HEK293 (cell line): ENCODE measurements around the gene METRNL.

Experiments used
- CTCF ChIA-PET: fragments of 350-600 bp; formaldehyde crosslinking; extraction: SDS; loops from one replicate; lab custom pipeline; 2021; ENCODE audit warnings: antibody characterized with exemption; lab: Yijun Ruan, JAX
- POLR2A ChIA-PET: fragments of 300-600 bp; formaldehyde crosslinking; extraction: SDS; loops from one replicate; lab custom pipeline; 2020; ENCODE audit warnings: antibody characterized with exemption, inconsistent platforms; lab: Yijun Ruan, JAX
- H3K27ac ChIP-seq: fragments of 200-500 bp; sonication (Bioruptor generic); 2 replicates; pipeline ENCODE4 v1.5.1; 2014; ENCODE audit warnings: low read depth, low read length, control low read depth, inconsistent platforms; ENCODE audit errors: extremely low read depth
- H3K36me3 ChIP-seq, 2 experiments: fragments of 200-500 bp in 1 of 2; sonication (Bioruptor generic) in 1 of 2; 1 replicate in 1 of 2; 2 replicates in 1 of 2; pipeline ENCODE4 v1.5.1; 2014 to 2017; ENCODE audit warnings: inconsistent platforms in 2 of 2, low read length in 2 of 2; ENCODE audit not compliant: control insufficient read depth in 2 of 2, insufficient read depth in 1 of 2
- H3K4me1 ChIP-seq: fragments of 200-500 bp; sonication (Bioruptor generic); 2 replicates; pipeline ENCODE4 v1.5.1; 2014; ENCODE audit warnings: mild to moderate bottlenecking, low read length, inconsistent platforms; ENCODE audit not compliant: control insufficient read depth, insufficient read depth
- H3K4me3 ChIP-seq: 2 replicates; pipeline ENCODE4 v1.5.1; 2011; ENCODE audit warnings: low read depth, mild to moderate bottlenecking, control low read depth, low read length, moderate library complexity
- H3K9me3 ChIP-seq: fragments of 200-500 bp; sonication (Bioruptor generic); 2 replicates; pipeline ENCODE4 v1.5.1; 2014; ENCODE audit warnings: low read depth, low read length, inconsistent platforms; ENCODE audit not compliant: control insufficient read depth, insufficient read depth
- ATF2 ChIP-seq: fragments of 450-650 bp; formaldehyde crosslinking; IDR thresholded peaks from 2 replicates; pipeline ENCODE4 v1.5.1; 2016; ENCODE audit warnings: missing biosample characterization, missing genetic modification characterization, low read depth
- FEZF1 ChIP-seq: fragments of 450-650 bp; formaldehyde crosslinking; IDR thresholded peaks from 2 replicates; pipeline ENCODE4 v1.5.1; 2016; ENCODE audit warnings: missing biosample characterization, missing genetic modification characterization
- HIC1 ChIP-seq: fragments of 450-650 bp; formaldehyde crosslinking; IDR thresholded peaks from 2 replicates; pipeline ENCODE4 v1.5.1; 2016; ENCODE audit warnings: missing biosample characterization, missing genetic modification characterization
- HOXD13 ChIP-seq: sonication (generic); formaldehyde crosslinking; IDR thresholded peaks from 2 replicates; pipeline ENCODE4 v1.8.0; 2022; ENCODE audit warnings: missing genetic modification reagents, borderline replicate concordance
- MYNN ChIP-seq: fragments of 450-650 bp; formaldehyde crosslinking; IDR thresholded peaks from 2 replicates; pipeline ENCODE4 v1.5.1; 2016; ENCODE audit warnings: missing biosample characterization, missing genetic modification characterization, borderline replicate concordance
- PRDM1 ChIP-seq: fragments of 450-650 bp; formaldehyde crosslinking; IDR thresholded peaks from 2 replicates; pipeline ENCODE4; 2016; ENCODE audit warnings: missing biosample characterization, missing genetic modification characterization
- PRDM6 ChIP-seq: fragments of 450-650 bp; formaldehyde crosslinking; IDR thresholded peaks from 2 replicates; pipeline ENCODE4 v1.5.1; 2017; ENCODE audit warnings: missing biosample characterization, missing genetic modification characterization
- SCRT1 ChIP-seq: fragments of 450-650 bp; formaldehyde crosslinking; IDR thresholded peaks from 2 replicates; pipeline ENCODE4 v1.5.1; 2016; ENCODE audit warnings: missing biosample characterization, missing genetic modification characterization, borderline replicate concordance
- ZBTB6 ChIP-seq: fragments of 450-650 bp; formaldehyde crosslinking; IDR thresholded peaks from 2 replicates; pipeline ENCODE4 v1.5.1; 2017; ENCODE audit warnings: missing biosample characterization, missing genetic modification characterization
- ZFP37 ChIP-seq: fragments of 450-650 bp; formaldehyde crosslinking; IDR thresholded peaks from 2 replicates; pipeline ENCODE4 v1.5.1; 2016; ENCODE audit warnings: missing biosample characterization, missing genetic modification characterization
- ZNF10 ChIP-seq: fragments of 450-650 bp; formaldehyde crosslinking; IDR thresholded peaks from 2 replicates; pipeline ENCODE4 v1.5.1; 2017; ENCODE audit warnings: missing biosample characterization, missing genetic modification characterization
- ZNF132 ChIP-seq: fragments of 450-650 bp; formaldehyde crosslinking; IDR thresholded peaks from 2 replicates; pipeline ENCODE4 v1.5.1; 2017; ENCODE audit warnings: missing biosample characterization, missing genetic modification characterization, borderline replicate concordance
- ZNF157 ChIP-seq: fragments of 450-650 bp; formaldehyde crosslinking; IDR thresholded peaks from 2 replicates; pipeline ENCODE4 v1.5.1; 2016; ENCODE audit warnings: missing biosample characterization, missing genetic modification characterization
- ZNF175 ChIP-seq: fragments of 450-650 bp; formaldehyde crosslinking; IDR thresholded peaks from 2 replicates; pipeline ENCODE4 v1.5.1; 2016; ENCODE audit warnings: missing biosample characterization, missing genetic modification characterization
- ZNF324 ChIP-seq: fragments of 450-650 bp; formaldehyde crosslinking; IDR thresholded peaks from 2 replicates; pipeline ENCODE4 v1.5.1; 2016; ENCODE audit warnings: missing biosample characterization, missing genetic modification characterization
- ZNF350 ChIP-seq: fragments of 450-650 bp; formaldehyde crosslinking; IDR thresholded peaks from 2 replicates; pipeline ENCODE4 v1.5.0; 2017; ENCODE audit warnings: missing biosample characterization, mild to moderate bottlenecking, missing genetic modification characterization
- ZNF488 ChIP-seq: fragments of 450-650 bp; formaldehyde crosslinking; IDR thresholded peaks from 2 replicates; pipeline ENCODE4 v1.5.1; 2016; ENCODE audit warnings: missing biosample characterization, missing genetic modification characterization
- ZNF513 ChIP-seq: fragments of 450-650 bp; IDR thresholded peaks from 2 replicates; pipeline ENCODE4 v1.5.1; 2018; ENCODE audit warnings: missing biosample characterization, missing genetic modification characterization
- ZNF530 ChIP-seq: fragments of 450-650 bp; formaldehyde crosslinking; IDR thresholded peaks from 2 replicates; pipeline ENCODE4 v1.5.1; 2016; ENCODE audit warnings: low read depth, missing biosample characterization, missing genetic modification characterization
- ZNF560 ChIP-seq: fragments of 450-650 bp; formaldehyde crosslinking; IDR thresholded peaks from 2 replicates; pipeline ENCODE4 v1.5.1; 2017; ENCODE audit warnings: missing biosample characterization, missing genetic modification characterization, borderline replicate concordance
- ZNF571 ChIP-seq: fragments of 450-650 bp; formaldehyde crosslinking; IDR thresholded peaks from 2 replicates; pipeline ENCODE4 v1.5.0; 2017; ENCODE audit warnings: missing biosample characterization, missing genetic modification characterization
- ZNF664 ChIP-seq: fragments of 450-650 bp; formaldehyde crosslinking; IDR thresholded peaks from 2 replicates; pipeline ENCODE4 v1.5.1; 2016; ENCODE audit warnings: missing biosample characterization, missing genetic modification characterization

METRNL gene

GRCh38 chr17:83099570-83100181 is 20.3 kb downstream of the METRNL start (continued):
- TF ChIP-seq PRDM6 (tag by site-specific recombination), result no peak
- TF ChIP-seq ZNF571, result no peak
- no peak for TF ChIP-seq HOXD13 (CRISPR knock-in tag)
- peak; percentile 69 for TF ChIP-seq HIC1 (tag by site-specific recombination)

GRCh38 chr17:83100220-83100852 is 20.9 kb downstream of the METRNL start:
- Histone ChIP-seq H3K4me1 (peaks cover 8% of the 10 kb centered on the region; the same call in 1 of the 2 replicates), H3K27ac (no peak overlapping the region), H3K36me3 (peaks cover 0 to 14% of the 10 kb centered on the region in 2 experiments; a peak in 1 of 3 replicates)
- CTCF ChIA-PET, result no interaction called here
- TF ChIP-seq ZNF530 (no peak), ZNF132 (tag by site-specific recombination) (no peak), ZNF488 (tag by site-specific recombination) (no peak), ZNF560 (tag by site-specific recombination) (no peak), ZBTB6 (no peak), MYNN (no peak), ZNF664 (no peak), ZNF157 (tag by site-specific recombination) (no peak), ZNF10 (tag by site-specific recombination) (no peak), ZNF513 (tag by site-specific recombination) (no peak), ZNF324 (tag by site-specific recombination) (no peak), FEZF1 (tag by site-specific recombination) (no peak), ZNF175 (tag by site-specific recombination) (no peak), ZNF350 (tag by site-specific recombination) (no peak), HIC1 (tag by site-specific recombination) (no peak), ZFP37 (tag by site-specific recombination) (no peak), SCRT1 (no peak), ATF2 (tag by site-specific recombination) (no peak), PRDM1 (tag by site-specific recombination) (no peak)
- TF ChIP-seq, all 188 proteins: peak for 0
- POLR2A ChIA-PET, result no interaction called here
- Histone ChIP-seq H3K9me3 (no peaks in the 10 kb centered on the region), H3K4me3 (no peak overlapping the region)
